Stimulated activated CD8-positive, alpha-beta memory T cell treated with anti-CD3 and anti-CD28 coated beads, Interleukin-4, amount 100 ng/mL, for 4 hours (primary cell): ENCODE data around the gene KIF1A.
"Not testable (repeated sequence)": the region's sequence is repeated elsewhere in the genome, so short reads cannot be mapped to it uniquely, and the experiment has no call there.

Experiments
- DNase-seq, 2 donors: peaks; one replicate each; pipeline ENCODE4 v3.0.0-alpha.2; 2020; ENCODE audit warnings: low read depth in 2 of 2, low spot score in 1 of 2

KIF1A gene

GRCh38 chr2:240846873-240847595 is 27.0 kb upstream of the KIF1A start:
- no peak for DNase-seq

- DNase-seq = not testable (repeated sequence)
Observed at GRCh38 chr2:240846309-240846708, 26.3 kb upstream of the KIF1A start.

- DNase-seq = no peak
Observed at GRCh38 chr2:240840435-240841060, 20.5 kb upstream of the KIF1A start.

- no peak for DNase-seq
Observed at GRCh38 chr2:240839152-240840143, 19.4 kb upstream of the KIF1A start.

- no peak for DNase-seq
Observed at GRCh38 chr2:240837621-240838020, 17.6 kb upstream of the KIF1A start.

GRCh38 chr2:240836781-240837467 is 16.9 kb upstream of the KIF1A start:
- DNase-seq = no peak

GRCh38 chr2:240835528-240835927 is 15.5 kb upstream of the KIF1A start:
- no peak for DNase-seq

- no peak for DNase-seq
Observed at GRCh38 chr2:240834377-240834975, 14.5 kb upstream of the KIF1A start.

GRCh38 chr2:240833724-240834285 is 13.8 kb upstream of the KIF1A start:
- no peak for DNase-seq

- DNase-seq = no peak
Observed at GRCh38 chr2:240832921-240833494, 13.0 kb upstream of the KIF1A start.

- peak; percentile 88 to 95 for DNase-seq
Observed at GRCh38 chr2:240832205-240832727, 12.2 kb upstream of the KIF1A start.

GRCh38 chr2:240831594-240832204 is 11.7 kb upstream of the KIF1A start:
- DNase-seq = no peak

- no peak for DNase-seq
Observed at GRCh38 chr2:240825476-240825875, 5.5 kb upstream of the KIF1A start.

GRCh38 chr2:240823449-240824336 is 3.7 kb upstream of the KIF1A start:
- no peak for DNase-seq

- no peak for DNase-seq
Observed at GRCh38 chr2:240822280-240822847, 2.3 kb upstream of the KIF1A start.

GRCh38 chr2:240821429-240821778 is 1.4 kb upstream of the KIF1A start:
- no peak for DNase-seq

GRCh38 chr2:240820607-240821428 is 799 bp upstream of the KIF1A start:
- peak in 1 of 2 donors; percentile 12 for DNase-seq
